Uterus (tissue), 4 donors: ENCODE results near the gene FBXW2. TPM values are rescaled to one million over a fixed set of nuclear protein-coding genes. Genes with fewer than 3 reads are reported as not detected.

Experiments
- DNase-seq, 2 donors: peaks; one replicate each; pipeline ENCODE4 v3.0.0-alpha.2; 2019 to 2020
- H3K27ac ChIP-seq, 2 donors: fragments of 200-600 bp; sonication (generic); 1 replicate in 1 of 2; 2 replicates in 1 of 2; pipeline ENCODE4 v1.5.1; 2016 to 2018
- H3K27me3 ChIP-seq, 2 donors: fragments of 200-600 bp; sonication (generic); one replicate each; pipeline ENCODE4 v1.5.1; 2018 to 2019; ENCODE audit warnings: control low read depth in 1 of 2
- H3K36me3 ChIP-seq, 2 donors: fragments of 200-600 bp; sonication (generic); one replicate each; pipeline ENCODE4 v1.5.1; 2019; ENCODE audit warnings: control low read depth in 1 of 2
- H3K4me1 ChIP-seq, 2 donors: fragments of 200-600 bp; sonication (generic); one replicate each; pipeline ENCODE4 v1.5.1; 2018 to 2019; ENCODE audit warnings: control low read depth in 1 of 2
- H3K4me3 ChIP-seq, 2 donors: fragments of 200-600 bp; sonication (generic); 1 replicate in 1 of 2; 2 replicates in 1 of 2; pipeline ENCODE4 v1.5.1; 2018 to 2019; ENCODE audit warnings: mild to moderate bottlenecking in 1 of 2
- H3K9me3 ChIP-seq, 2 donors: fragments of 200-600 bp; sonication (generic); one replicate each; pipeline ENCODE4 v1.5.1; 2019; ENCODE audit warnings: control low read depth in 1 of 2
- POLR2A ChIP-seq, 2 donors: fragments of 450-650 bp; IDR thresholded peaks; one replicate each; pipeline ENCODE4 v1.6.1; 2016; ENCODE audit warnings: antibody characterized with exemption in 2 of 2, mild to moderate bottlenecking in 1 of 2, moderate library complexity in 1 of 2
- intact Hi-C: fragments of 100-400 bp; cut with DNase I; formaldehyde crosslinking; loops from one replicate; pipeline ENCODE4 v1.15.1; 2023; ENCODE audit warnings: low total_unique reads
- total RNA-seq, 4 donors: library from RNA; depleted of rRNA in 3 of 4; stranded (reverse); fragments of >200 nt in 3 of 4; gene quantifications; one replicate each; pipeline versions ENCODE4 v1.1.0 to v1.2.4, GENCODE V29; 2014 to 2023
- TF ChIP-seq, protein P1 (sequence below), 4 experiments: fragments of 200-600 bp in 2 of 4; fragments of 450-650 bp in 2 of 4; sonication (generic) in 2 of 4; IDR thresholded peaks; one replicate each; pipeline ENCODE4 v1.5.1; 2016 to 2019; ENCODE audit warnings: antibody characterized with exemption in 4 of 4, mild to moderate bottlenecking in 2 of 4, moderate library complexity in 1 of 4
- donor health status: DM: yes; HTN: yes; CAD: no.

The FBXW2 gene
- total RNA-seq, 4 donors from 2014 or later: 20.7 to 82.4 (median 40.0) TPM

DNA sequence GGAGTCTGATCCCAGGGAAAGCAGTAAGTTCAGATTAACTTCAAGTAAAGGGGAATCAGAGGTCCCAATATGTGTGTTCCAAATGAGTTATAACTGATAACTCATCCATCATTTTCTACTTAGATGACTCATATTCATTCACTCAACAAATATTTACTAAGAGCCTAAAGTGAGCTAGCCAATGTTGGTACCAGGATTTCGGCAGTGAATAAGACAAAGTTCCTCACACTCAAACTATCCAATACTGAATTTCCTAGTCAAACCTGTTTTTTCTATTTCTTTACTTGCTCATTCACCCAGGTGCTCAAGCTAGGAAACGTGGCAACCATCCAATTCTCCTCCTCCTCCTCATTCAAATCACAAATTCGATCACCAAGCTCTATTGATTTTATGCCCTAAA is 25.8 kb downstream of the FBXW2 start:
- no peak overlapping the region for H3K27ac ChIP-seq
- H3K4me3 ChIP-seq: no peak overlapping the region
- H3K27me3 ChIP-seq: no peaks in the 10 kb centered on the region
- no peaks in the 10 kb centered on the region for H3K4me1 ChIP-seq
- no peak for TF ChIP-seq POLR2A (IDR thresholded peaks at IDR 0.05)
- TF ChIP-seq, protein P1, sequence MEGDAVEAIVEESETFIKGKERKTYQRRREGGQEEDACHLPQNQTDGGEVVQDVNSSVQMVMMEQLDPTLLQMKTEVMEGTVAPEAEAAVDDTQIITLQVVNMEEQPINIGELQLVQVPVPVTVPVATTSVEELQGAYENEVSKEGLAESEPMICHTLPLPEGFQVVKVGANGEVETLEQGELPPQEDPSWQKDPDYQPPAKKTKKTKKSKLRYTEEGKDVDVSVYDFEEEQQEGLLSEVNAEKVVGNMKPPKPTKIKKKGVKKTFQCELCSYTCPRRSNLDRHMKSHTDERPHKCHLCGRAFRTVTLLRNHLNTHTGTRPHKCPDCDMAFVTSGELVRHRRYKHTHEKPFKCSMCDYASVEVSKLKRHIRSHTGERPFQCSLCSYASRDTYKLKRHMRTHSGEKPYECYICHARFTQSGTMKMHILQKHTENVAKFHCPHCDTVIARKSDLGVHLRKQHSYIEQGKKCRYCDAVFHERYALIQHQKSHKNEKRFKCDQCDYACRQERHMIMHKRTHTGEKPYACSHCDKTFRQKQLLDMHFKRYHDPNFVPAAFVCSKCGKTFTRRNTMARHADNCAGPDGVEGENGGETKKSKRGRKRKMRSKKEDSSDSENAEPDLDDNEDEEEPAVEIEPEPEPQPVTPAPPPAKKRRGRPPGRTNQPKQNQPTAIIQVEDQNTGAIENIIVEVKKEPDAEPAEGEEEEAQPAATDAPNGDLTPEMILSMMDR (IDR thresholded peaks at IDR 0.05): no peak
- DNase-seq: no peak
- intact Hi-C loops: no loop called here
- H3K36me3 ChIP-seq: no peaks in the 10 kb centered on the region
- H3K9me3 ChIP-seq: no peaks in the 10 kb centered on the region

DNA sequence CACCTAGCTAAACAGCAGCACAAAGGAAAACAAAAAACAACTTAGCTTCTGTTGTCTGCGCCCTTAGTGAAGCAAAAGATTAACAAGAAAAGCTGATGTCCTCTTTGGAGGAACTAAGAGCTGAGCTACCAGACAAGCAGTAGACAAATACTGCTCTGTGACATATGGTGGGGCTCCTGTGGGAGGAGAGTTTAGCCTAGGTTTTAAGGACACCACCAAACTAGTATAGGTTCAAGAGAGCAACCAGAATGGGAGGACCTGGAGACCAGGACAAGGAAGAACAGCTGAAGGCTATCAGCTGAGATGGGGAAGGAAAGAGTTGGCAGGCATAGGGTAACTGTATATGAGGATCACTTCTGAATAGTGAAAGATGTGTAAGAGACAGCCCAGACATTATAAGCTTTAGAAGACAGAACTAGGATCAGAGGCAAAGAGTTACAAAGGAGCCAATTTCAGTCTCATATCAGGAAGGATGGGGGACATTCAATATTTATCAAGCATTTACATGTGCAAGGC is 27.2 kb downstream of the FBXW2 start:
- intact Hi-C loops: no loop called here

DNA sequence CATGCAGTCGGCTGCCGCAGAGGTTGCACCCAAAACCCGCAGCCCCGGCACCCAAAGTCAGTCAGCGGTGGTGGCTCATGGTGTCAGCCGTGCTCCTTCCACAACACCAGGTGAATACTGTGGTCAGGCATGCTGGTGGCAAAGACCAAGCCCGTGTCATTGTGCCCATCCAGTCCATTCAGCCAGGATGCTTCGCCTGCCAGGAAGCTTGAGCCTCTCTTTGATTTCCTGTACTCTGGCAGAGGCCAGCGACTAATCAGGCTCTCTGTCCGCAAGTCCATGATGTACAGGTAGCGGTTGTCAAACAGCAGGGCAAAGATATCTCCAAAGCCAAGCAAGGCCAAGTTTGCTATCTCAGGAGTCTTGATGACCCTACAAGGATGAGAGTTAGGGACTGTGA is 28.7 kb downstream of the FBXW2 start:
- Histone ChIP-seq H3K27me3 (no peaks in the 10 kb centered on the region), H3K27ac (no peak overlapping the region), H3K36me3 (no peaks in the 10 kb centered on the region), H3K9me3 (no peaks in the 10 kb centered on the region), H3K4me3 (no peak overlapping the region), H3K4me1 (no peaks in the 10 kb centered on the region)
- intact Hi-C loops: no loop called here
- no peak for DNase-seq
- no peak for TF ChIP-seq POLR2A (IDR thresholded peaks at IDR 0.05)
- TF ChIP-seq, protein P1 (IDR thresholded peaks at IDR 0.05): no peak

More for the DNA sequence above, 27.2 kb downstream of the FBXW2 start:
- no peak for TF ChIP-seq POLR2A (IDR thresholded peaks at IDR 0.05)
- TF ChIP-seq, protein P1 (IDR thresholded peaks at IDR 0.05): no peak
- H3K36me3 ChIP-seq: no peaks in the 10 kb centered on the region
- no peak overlapping the region for H3K27ac ChIP-seq
- H3K4me3 ChIP-seq: no peak overlapping the region
- H3K4me1 ChIP-seq: no peaks in the 10 kb centered on the region
- no peaks in the 10 kb centered on the region for H3K27me3 ChIP-seq
- no peak for DNase-seq
- H3K9me3 ChIP-seq: no peaks in the 10 kb centered on the region

DNA sequence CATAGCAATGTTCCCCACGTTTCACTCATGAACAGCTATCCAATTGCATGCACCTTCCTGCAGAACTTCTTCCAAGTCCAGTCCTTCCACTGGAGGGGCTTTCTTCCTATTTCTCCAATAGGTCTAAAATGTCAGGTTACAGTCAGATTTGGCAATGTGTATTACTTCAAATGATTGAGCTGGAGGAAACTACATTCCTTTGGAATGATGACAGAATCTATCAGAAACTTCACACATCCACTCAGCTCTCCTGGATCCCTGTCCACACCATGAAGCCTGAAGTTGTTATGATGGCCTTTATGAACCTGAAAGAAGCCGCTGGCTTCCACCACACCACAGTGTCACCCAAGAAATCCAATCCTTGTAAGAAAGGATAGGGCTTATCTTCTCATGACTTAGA is 32.2 kb downstream of the FBXW2 start:
- H3K9me3 ChIP-seq: no peaks in the 10 kb centered on the region
- DNase-seq: no peak
- no peaks in the 10 kb centered on the region for H3K4me1 ChIP-seq
- no peaks in the 10 kb centered on the region for H3K27me3 ChIP-seq
- no peak for TF ChIP-seq POLR2A (IDR thresholded peaks at IDR 0.05)
- TF ChIP-seq, protein P1 (IDR thresholded peaks at IDR 0.05): no peak
- H3K36me3 ChIP-seq: no peaks in the 10 kb centered on the region
- intact Hi-C loops: no loop called here
- no peak overlapping the region for H3K4me3 ChIP-seq
- H3K27ac ChIP-seq: no peak overlapping the region

DNA sequence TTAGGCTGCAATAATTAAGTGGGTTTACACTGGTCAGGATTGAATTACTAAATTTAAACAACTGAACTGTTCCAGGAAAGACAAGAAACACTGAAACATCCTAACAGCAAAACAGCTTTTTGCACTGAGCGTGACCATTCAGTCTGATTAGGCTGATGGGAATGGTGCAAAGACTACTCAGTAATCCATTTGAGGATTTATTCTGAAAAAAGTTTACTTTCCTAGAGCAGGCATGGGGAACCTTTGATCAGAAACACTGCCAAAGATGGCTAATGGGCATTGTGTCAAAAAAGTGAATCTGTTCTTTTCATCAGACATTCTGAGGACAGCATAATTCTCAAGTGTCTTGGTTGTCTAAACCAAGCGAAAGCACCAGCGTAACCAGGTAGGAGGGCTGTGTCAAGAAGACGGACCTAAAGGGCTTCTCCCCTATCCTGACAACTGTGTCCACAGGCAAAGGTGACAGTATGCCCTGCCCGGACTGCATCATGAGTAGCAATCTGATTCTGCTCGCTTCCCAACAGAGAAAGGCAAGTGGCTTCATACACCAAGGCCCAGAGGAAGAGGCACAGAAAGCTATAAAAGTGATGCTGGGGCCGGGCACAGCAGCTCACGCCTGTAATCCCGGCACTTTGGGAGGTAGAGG is 33.3 kb downstream of the FBXW2 start:
- Histone ChIP-seq H3K27me3 (no peaks in the 10 kb centered on the region), H3K4me1 (no peaks in the 10 kb centered on the region), H3K9me3 (no peaks in the 10 kb centered on the region), H3K4me3 (no peak overlapping the region), H3K27ac (no peak overlapping the region), H3K36me3 (no peaks in the 10 kb centered on the region)
- intact Hi-C loops: loop anchor here (10.0 kb wide), 1 partner anchor 295 kb away; the partner anchor contains the start of gene C5
- no peak for TF ChIP-seq POLR2A (IDR thresholded peaks at IDR 0.05)
- TF ChIP-seq, protein P1 (IDR thresholded peaks at IDR 0.05): no peak
- no peak for DNase-seq
